Measurements from ENCODE around the gene EZR. TPM values are rescaled to one million over a fixed set of nuclear protein-coding genes. Genes with fewer than 3 reads are reported as not detected.

Gene EZR
- total and polyA plus RNA-seq, 2 of the 13 experiments (the other 11 are each of a cell fraction or from before 2014, with no cell fraction given): 34.7 to 60.3 TPM

DNA sequence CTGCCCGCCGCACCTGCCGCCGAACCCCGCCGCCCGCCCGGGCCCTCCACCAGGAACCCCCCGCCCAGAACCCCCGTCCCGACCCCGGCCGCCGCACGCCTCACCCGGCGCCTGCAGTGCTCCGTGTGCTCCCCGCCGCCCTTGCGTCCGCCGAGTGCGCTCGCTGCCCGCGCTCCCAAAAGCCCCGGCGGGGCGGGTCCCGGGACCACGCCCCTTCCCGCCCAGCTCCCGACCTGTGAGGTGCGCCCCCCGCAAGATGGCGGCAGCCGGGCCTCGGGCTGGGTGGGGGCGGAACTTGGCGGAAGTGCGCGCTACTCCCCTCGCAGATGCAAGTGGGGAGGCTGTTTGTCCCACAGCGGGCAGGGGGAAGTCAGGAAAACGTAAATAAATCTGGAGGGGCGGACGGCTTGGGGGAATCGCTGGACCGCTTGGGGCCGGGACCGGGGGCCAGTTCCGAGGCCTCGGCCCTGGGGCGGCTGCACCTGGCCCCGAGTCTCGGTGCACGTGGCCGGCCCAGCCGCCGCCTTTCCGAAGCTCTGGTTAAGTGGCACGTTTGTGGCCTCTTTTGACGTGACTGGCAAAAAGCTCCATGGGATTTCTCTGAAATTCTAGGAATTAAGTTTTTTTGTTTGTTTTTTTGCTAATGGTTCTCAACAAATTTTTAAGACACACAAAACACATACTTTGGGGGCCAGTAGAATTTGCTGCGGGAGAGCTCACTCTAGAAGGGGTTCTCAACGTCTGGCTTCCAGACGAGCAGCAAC is at the start of gene EZR (continued):
- TF ChIP-seq, protein P1, sequence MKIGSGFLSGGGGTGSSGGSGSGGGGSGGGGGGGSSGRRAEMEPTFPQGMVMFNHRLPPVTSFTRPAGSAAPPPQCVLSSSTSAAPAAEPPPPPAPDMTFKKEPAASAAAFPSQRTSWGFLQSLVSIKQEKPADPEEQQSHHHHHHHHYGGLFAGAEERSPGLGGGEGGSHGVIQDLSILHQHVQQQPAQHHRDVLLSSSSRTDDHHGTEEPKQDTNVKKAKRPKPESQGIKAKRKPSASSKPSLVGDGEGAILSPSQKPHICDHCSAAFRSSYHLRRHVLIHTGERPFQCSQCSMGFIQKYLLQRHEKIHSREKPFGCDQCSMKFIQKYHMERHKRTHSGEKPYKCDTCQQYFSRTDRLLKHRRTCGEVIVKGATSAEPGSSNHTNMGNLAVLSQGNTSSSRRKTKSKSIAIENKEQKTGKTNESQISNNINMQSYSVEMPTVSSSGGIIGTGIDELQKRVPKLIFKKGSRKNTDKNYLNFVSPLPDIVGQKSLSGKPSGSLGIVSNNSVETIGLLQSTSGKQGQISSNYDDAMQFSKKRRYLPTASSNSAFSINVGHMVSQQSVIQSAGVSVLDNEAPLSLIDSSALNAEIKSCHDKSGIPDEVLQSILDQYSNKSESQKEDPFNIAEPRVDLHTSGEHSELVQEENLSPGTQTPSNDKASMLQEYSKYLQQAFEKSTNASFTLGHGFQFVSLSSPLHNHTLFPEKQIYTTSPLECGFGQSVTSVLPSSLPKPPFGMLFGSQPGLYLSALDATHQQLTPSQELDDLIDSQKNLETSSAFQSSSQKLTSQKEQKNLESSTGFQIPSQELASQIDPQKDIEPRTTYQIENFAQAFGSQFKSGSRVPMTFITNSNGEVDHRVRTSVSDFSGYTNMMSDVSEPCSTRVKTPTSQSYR (CRISPR knock-in tag; IDR thresholded peaks at IDR 0.05; ENCODE audit: borderline replicate concordance): peak; percentile 57; the same call in 1 of the 2 replicates
- TF ChIP-seq ZNF784 (CRISPR knock-in tag; IDR thresholded peaks at IDR 0.05; ENCODE audit: borderline replicate concordance) (peak; percentile 51; the same call in 1 of the 2 replicates), TCF7 (IDR thresholded peaks at IDR 0.05; ENCODE audit: low read depth) (no peak), ZNF614 (CRISPR knock-in tag; IDR thresholded peaks at IDR 0.05; ENCODE audit: borderline replicate concordance) (0 out of 2 replicates have a peak, but pooled peaks have one; percentile 51), CSRNP2 (CRISPR knock-in tag; conservative IDR thresholded peaks at IDR 0.05; ENCODE audit: low read depth) (no peak), NCOA1 (CRISPR knock-in tag; IDR thresholded peaks at IDR 0.05) (0 out of 2 replicates have a peak, but pooled peaks have one; percentile 24), ZNF414 (CRISPR knock-in tag; IDR thresholded peaks at IDR 0.05) (no peak), ZNF709 (CRISPR knock-in tag; IDR thresholded peaks at IDR 0.05) (peak; percentile 97), SMAD9 (CRISPR knock-in tag; IDR thresholded peaks at IDR 0.05) (peak; percentile 87), KDM1A (CRISPR knock-in tag; IDR thresholded peaks at IDR 0.05) (peak; percentile 12; the same call in 1 of the 2 replicates), ZNF530 (CRISPR knock-in tag; IDR thresholded peaks at IDR 0.05; ENCODE audit: low read depth) (no peak), ZNF234 (CRISPR knock-in tag; conservative IDR thresholded peaks at IDR 0.05) (no peak), HNRNPL (IDR thresholded peaks at IDR 0.05; ENCODE audit: low read depth, low read length) (no peak)
- TF ChIP-seq, protein P2, sequence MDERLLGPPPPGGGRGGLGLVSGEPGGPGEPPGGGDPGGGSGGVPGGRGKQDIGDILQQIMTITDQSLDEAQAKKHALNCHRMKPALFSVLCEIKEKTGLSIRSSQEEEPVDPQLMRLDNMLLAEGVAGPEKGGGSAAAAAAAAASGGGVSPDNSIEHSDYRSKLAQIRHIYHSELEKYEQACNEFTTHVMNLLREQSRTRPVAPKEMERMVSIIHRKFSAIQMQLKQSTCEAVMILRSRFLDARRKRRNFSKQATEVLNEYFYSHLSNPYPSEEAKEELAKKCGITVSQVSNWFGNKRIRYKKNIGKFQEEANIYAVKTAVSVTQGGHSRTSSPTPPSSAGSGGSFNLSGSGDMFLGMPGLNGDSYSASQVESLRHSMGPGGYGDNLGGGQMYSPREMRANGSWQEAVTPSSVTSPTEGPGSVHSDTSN (CRISPR knock-in tag; IDR thresholded peaks at IDR 0.05): no peak
- TF ChIP-seq, protein P3, sequence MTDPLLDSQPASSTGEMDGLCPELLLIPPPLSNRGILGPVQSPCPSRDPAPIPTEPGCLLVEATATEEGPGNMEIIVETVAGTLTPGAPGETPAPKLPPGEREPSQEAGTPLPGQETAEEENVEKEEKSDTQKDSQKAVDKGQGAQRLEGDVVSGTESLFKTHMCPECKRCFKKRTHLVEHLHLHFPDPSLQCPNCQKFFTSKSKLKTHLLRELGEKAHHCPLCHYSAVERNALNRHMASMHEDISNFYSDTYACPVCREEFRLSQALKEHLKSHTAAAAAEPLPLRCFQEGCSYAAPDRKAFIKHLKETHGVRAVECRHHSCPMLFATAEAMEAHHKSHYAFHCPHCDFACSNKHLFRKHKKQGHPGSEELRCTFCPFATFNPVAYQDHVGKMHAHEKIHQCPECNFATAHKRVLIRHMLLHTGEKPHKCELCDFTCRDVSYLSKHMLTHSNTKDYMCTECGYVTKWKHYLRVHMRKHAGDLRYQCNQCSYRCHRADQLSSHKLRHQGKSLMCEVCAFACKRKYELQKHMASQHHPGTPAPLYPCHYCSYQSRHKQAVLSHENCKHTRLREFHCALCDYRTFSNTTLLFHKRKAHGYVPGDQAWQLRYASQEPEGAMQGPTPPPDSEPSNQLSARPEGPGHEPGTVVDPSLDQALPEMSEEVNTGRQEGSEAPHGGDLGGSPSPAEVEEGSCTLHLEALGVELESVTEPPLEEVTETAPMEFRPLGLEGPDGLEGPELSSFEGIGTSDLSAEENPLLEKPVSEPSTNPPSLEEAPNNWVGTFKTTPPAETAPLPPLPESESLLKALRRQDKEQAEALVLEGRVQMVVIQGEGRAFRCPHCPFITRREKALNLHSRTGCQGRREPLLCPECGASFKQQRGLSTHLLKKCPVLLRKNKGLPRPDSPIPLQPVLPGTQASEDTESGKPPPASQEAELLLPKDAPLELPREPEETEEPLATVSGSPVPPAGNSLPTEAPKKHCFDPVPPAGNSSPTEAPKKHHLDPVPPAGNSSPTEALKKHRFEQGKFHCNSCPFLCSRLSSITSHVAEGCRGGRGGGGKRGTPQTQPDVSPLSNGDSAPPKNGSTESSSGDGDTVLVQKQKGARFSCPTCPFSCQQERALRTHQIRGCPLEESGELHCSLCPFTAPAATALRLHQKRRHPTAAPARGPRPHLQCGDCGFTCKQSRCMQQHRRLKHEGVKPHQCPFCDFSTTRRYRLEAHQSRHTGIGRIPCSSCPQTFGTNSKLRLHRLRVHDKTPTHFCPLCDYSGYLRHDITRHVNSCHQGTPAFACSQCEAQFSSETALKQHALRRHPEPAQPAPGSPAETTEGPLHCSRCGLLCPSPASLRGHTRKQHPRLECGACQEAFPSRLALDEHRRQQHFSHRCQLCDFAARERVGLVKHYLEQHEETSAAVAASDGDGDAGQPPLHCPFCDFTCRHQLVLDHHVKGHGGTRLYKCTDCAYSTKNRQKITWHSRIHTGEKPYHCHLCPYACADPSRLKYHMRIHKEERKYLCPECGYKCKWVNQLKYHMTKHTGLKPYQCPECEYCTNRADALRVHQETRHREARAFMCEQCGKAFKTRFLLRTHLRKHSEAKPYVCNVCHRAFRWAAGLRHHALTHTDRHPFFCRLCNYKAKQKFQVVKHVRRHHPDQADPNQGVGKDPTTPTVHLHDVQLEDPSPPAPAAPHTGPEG (CRISPR knock-in tag; IDR thresholded peaks at IDR 0.05): peak; percentile 81
